CD14-positive monocyte (primary cell): ENCODE data around the gene PWWP2B. TPM values are rescaled to one million over a fixed set of nuclear protein-coding genes. Genes with fewer than 3 reads are reported as not detected.

Source experiments
- DNase-seq, 3 donors: peaks; one replicate each; pipeline ENCODE4 v3.0.0-alpha.2; 2011 to 2022
- H2AFZ ChIP-seq: 2 replicates; pipeline ENCODE4 v1.6.0; 2012; ENCODE audit warnings: mild to moderate bottlenecking, low read depth, low read length, inconsistent platforms; ENCODE audit not compliant: insufficient read depth, poor library complexity, severe bottlenecking
- H3K27ac ChIP-seq, 2 donors: 1 replicate in 1 of 2; 2 replicates in 1 of 2; pipeline ENCODE4 v1.5.1; 2012 to 2013; ENCODE audit warnings: low read length in 2 of 2, control low read depth in 1 of 2, inconsistent platforms in 1 of 2, low read depth in 1 of 2, mild to moderate bottlenecking in 1 of 2
- H3K27me3 ChIP-seq, 2 donors: one replicate each; pipeline versions ENCODE4 v1.6.0 to v1.6.1; 2011 to 2013; ENCODE audit warnings: low read length in 2 of 2; ENCODE audit not compliant: control insufficient read depth in 2 of 2, insufficient read depth in 2 of 2
- H3K36me3 ChIP-seq, 2 donors: replicated peaks in 1 of 2; 1 replicate in 1 of 2; 2 replicates in 1 of 2; pipeline versions ENCODE4 v1.5.1 to v1.6.1; 2012 to 2013; ENCODE audit warnings: low read length in 2 of 2, control low read depth in 1 of 2, inconsistent platforms in 1 of 2, mild to moderate bottlenecking in 1 of 2; ENCODE audit not compliant: insufficient read depth in 2 of 2, control insufficient read depth in 1 of 2
- H3K4me1 ChIP-seq, 2 donors: 1 replicate in 1 of 2; 2 replicates in 1 of 2; pipeline versions ENCODE4 v1.5.1 to v1.6.1; 2012 to 2013; ENCODE audit warnings: low read length in 2 of 2, control low read depth in 1 of 2, inconsistent platforms in 1 of 2, mild to moderate bottlenecking in 1 of 2, moderate library complexity in 1 of 2; ENCODE audit not compliant: insufficient read depth in 2 of 2, control insufficient read depth in 1 of 2
- H3K4me2 ChIP-seq: replicated peaks from 2 replicates; pipeline ENCODE3; 2012; ENCODE audit warnings: low read length, moderate library complexity, mild to moderate bottlenecking; ENCODE audit not compliant: poor library complexity, severe bottlenecking; ENCODE audit errors: extremely low read depth
- H3K4me3 ChIP-seq, 3 experiments: fragments of 200-600 bp in 1 of 3; sonication (generic) in 1 of 3; replicated peaks in 1 of 3; 1 replicate in 2 of 3; 2 replicates in 1 of 3; pipeline ENCODE4 v1.5.1; 2011 to 2013; ENCODE audit warnings: low read length in 3 of 3, mild to moderate bottlenecking in 3 of 3, control low read depth in 2 of 3, low read depth in 2 of 3, inconsistent platforms in 1 of 3, moderate library complexity in 1 of 3
- H3K79me2 ChIP-seq: 2 replicates; pipeline ENCODE4 v1.6.0; 2012; ENCODE audit warnings: mild to moderate bottlenecking, control low read depth, inconsistent platforms, low read length, moderate library complexity; ENCODE audit not compliant: insufficient read depth
- H3K9ac ChIP-seq: 2 replicates; pipeline ENCODE4 v1.6.0; 2017; ENCODE audit warnings: low read length, mild to moderate bottlenecking; ENCODE audit not compliant: insufficient read depth, poor library complexity, severe bottlenecking
- H3K9me3 ChIP-seq, 2 donors: replicated peaks in 1 of 2; 1 replicate in 1 of 2; 2 replicates in 1 of 2; pipeline versions ENCODE4 v1.5.1 to v1.6.1; 2012 to 2013; ENCODE audit warnings: low read length in 2 of 2, control low read depth in 1 of 2; ENCODE audit not compliant: control insufficient read depth in 1 of 2, insufficient read depth in 1 of 2
- H4K20me1 ChIP-seq: 2 replicates; pipeline ENCODE4 v1.6.0; 2012; ENCODE audit warnings: mild to moderate bottlenecking, low read length, control low read depth, moderate library complexity; ENCODE audit not compliant: insufficient read depth
- H3K27ac Mint-ChIP-seq, 7 donors: one replicate each; pipeline ENCODE4 v1.8.0; 2020; ENCODE audit warnings: mild to moderate bottlenecking in 7 of 7, mixed read lengths in 7 of 7, moderate library complexity in 6 of 7, inconsistent platforms in 2 of 7
- H3K27me3 Mint-ChIP-seq, 3 donors: one replicate each; pipeline ENCODE4 v1.8.0; 2021 to 2022; ENCODE audit warnings: low read depth in 3 of 3, mild to moderate bottlenecking in 3 of 3, mixed read lengths in 3 of 3, moderate library complexity in 3 of 3, inconsistent platforms in 1 of 3
- H3K36me3 Mint-ChIP-seq, 2 donors: one replicate each; pipeline ENCODE4 v1.8.0; 2020; ENCODE audit warnings: mixed read lengths in 2 of 2, inconsistent platforms in 1 of 2, mild to moderate bottlenecking in 1 of 2
- H3K4me1 Mint-ChIP-seq: one replicate; pipeline ENCODE4 v1.8.0; 2020; ENCODE audit warnings: mild to moderate bottlenecking, mixed read lengths
- H3K4me3 Mint-ChIP-seq, 2 donors: one replicate each; pipeline ENCODE4 v1.8.0; 2020; ENCODE audit warnings: mild to moderate bottlenecking in 2 of 2, mixed read lengths in 2 of 2, moderate library complexity in 1 of 2
- H3K9me3 Mint-ChIP-seq, 7 donors: one replicate each; pipeline ENCODE4 v1.8.0; 2020 to 2022; ENCODE audit warnings: mixed read lengths in 7 of 7, mild to moderate bottlenecking in 6 of 7, moderate library complexity in 6 of 7, inconsistent platforms in 2 of 7
- WGBS: methylation state at CpG from one replicate; pipeline ENCODE4 v1.1.5; 2013; ENCODE audit warnings: missing lambda C conversion rate; ENCODE audit not compliant: insufficient coverage; 5-methylcytosine and 5-hydroxymethylcytosine counted together
- intact Hi-C, 2 donors: fragments of 100-400 bp; cut with micrococcal nuclease; formaldehyde crosslinking; loops; one replicate each; pipeline versions ENCODE4 v1.15.0 to v1.15.1; 2023
- polyA plus RNA-seq, 3 donors: library from polyadenylated mRNA; depleted of rRNA in 1 of 3; unstranded in 2 of 3; stranded (reverse) in 1 of 3; fragments of 300-500 nt in 2 of 3; fragments of >200 nt in 1 of 3; fragmentation: Illumina TruSeq in 2 of 3; gene quantifications; 1 replicate in 2 of 3; 2 replicates in 1 of 3; pipeline ENCODE4 v1.2.3, GENCODE V29; 2012 to 2021
- TF ChIP-seq, protein P1 (sequence below): fragments of 200-600 bp; IDR thresholded peaks from one replicate; pipeline ENCODE4 v1.8.0; 2022; ENCODE audit warnings: antibody characterized with exemption, mild to moderate bottlenecking

The PWWP2B gene
- polyA plus RNA-seq, 3 donors: 2.4 to 6.9 (median 2.7) TPM

- no peaks in the 10 kb centered on the region for H3K4me1 ChIP-seq
- H3K27me3 ChIP-seq: no peaks in the 10 kb centered on the region
- no peaks in the 10 kb centered on the region for H3K79me2 ChIP-seq
- no peak overlapping the region for H3K4me3 ChIP-seq
- H3K36me3 ChIP-seq: peaks cover 15 to 64% of the 10 kb centered on the region in 2 donors
- TF ChIP-seq, protein P1, sequence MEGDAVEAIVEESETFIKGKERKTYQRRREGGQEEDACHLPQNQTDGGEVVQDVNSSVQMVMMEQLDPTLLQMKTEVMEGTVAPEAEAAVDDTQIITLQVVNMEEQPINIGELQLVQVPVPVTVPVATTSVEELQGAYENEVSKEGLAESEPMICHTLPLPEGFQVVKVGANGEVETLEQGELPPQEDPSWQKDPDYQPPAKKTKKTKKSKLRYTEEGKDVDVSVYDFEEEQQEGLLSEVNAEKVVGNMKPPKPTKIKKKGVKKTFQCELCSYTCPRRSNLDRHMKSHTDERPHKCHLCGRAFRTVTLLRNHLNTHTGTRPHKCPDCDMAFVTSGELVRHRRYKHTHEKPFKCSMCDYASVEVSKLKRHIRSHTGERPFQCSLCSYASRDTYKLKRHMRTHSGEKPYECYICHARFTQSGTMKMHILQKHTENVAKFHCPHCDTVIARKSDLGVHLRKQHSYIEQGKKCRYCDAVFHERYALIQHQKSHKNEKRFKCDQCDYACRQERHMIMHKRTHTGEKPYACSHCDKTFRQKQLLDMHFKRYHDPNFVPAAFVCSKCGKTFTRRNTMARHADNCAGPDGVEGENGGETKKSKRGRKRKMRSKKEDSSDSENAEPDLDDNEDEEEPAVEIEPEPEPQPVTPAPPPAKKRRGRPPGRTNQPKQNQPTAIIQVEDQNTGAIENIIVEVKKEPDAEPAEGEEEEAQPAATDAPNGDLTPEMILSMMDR: no peak
- DNase-seq: no peak
- peaks cover 58 to 62% of the 10 kb centered on the region in 2 donors for H3K36me3 Mint-ChIP-seq
- H3K9me3 Mint-ChIP-seq: no peaks in the 10 kb centered on the region
- peaks cover 1% of the 10 kb centered on the region for H3K4me1 Mint-ChIP-seq
- H3K9me3 ChIP-seq: no peaks in the 10 kb centered on the region
- no peak overlapping the region for H3K4me2 ChIP-seq
- H3K27me3 Mint-ChIP-seq: peaks cover 0 to 2% (median 2%) of the 10 kb centered on the region in 3 donors
- H3K27ac ChIP-seq: no peak overlapping the region
- H3K27ac Mint-ChIP-seq: no peak overlapping the region
- 100% methylated on average over 10 of the region's 13 CpGs for WGBS
- H3K9ac ChIP-seq: no peak overlapping the region
- no peak overlapping the region for H2AFZ ChIP-seq
- no peak overlapping the region for H3K4me3 Mint-ChIP-seq
- intact Hi-C loops: no loop called here
- no peaks in the 10 kb centered on the region for H4K20me1 ChIP-seq
Measured at GRCh38 chr10:132347931-132348267, 49.1 kb upstream of the PWWP2B start.

DNA sequence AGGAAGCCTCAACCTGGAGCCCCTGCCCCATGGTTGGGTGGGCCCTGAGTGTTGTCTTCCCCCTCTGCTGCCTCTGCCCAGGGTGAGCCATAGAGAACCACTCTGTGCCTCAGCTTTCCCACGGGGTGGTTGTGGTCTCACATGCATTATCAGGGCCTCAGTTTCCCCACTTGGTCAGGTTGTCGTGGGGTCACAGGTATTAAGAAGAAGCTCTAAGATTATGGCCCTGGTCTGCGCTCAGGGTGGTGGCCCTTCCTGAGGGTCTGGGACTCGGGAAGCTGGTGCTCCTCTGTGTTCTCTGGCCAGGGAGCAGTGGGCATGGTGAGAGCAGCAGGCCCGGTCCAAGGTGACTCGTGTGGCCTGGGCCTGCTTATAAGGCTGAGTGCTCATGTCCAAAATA is 47.2 kb upstream of the PWWP2B start:
- no peak for DNase-seq
- H3K9me3 Mint-ChIP-seq: no peaks in the 10 kb centered on the region

More for the DNA sequence above, 47.2 kb upstream of the PWWP2B start:
- Histone ChIP-seq H3K9me3 (no peaks in the 10 kb centered on the region), H3K4me1 (no peaks in the 10 kb centered on the region), H3K27ac (no peak overlapping the region), H2AFZ (no peak overlapping the region), H3K4me3 (no peak overlapping the region), H3K9ac (no peak overlapping the region), H3K4me2 (no peak overlapping the region), H3K79me2 (no peaks in the 10 kb centered on the region), H3K36me3 (peaks cover 12 to 53% of the 10 kb centered on the region in 2 donors), H3K27me3 (no peaks in the 10 kb centered on the region), H4K20me1 (no peaks in the 10 kb centered on the region)
- peaks cover 0 to 2% (median 2%) of the 10 kb centered on the region in 3 donors for H3K27me3 Mint-ChIP-seq
- intact Hi-C loops: loop anchor here in 1 of 2 donors (5.0 kb wide), 1 partner anchor 42 kb away; the partner anchor contains the start of gene STK32C
- no peak overlapping the region for H3K4me3 Mint-ChIP-seq
- WGBS: 93% methylated on average over 6 of the region's 6 CpGs
- peaks cover 53 to 54% of the 10 kb centered on the region in 2 donors for H3K36me3 Mint-ChIP-seq
- peaks cover 1% of the 10 kb centered on the region for H3K4me1 Mint-ChIP-seq
- no peak overlapping the region for H3K27ac Mint-ChIP-seq
- TF ChIP-seq, protein P1: no peak
